ENCODE results near the gene TM2D3.

TM2D3 gene

DNA sequence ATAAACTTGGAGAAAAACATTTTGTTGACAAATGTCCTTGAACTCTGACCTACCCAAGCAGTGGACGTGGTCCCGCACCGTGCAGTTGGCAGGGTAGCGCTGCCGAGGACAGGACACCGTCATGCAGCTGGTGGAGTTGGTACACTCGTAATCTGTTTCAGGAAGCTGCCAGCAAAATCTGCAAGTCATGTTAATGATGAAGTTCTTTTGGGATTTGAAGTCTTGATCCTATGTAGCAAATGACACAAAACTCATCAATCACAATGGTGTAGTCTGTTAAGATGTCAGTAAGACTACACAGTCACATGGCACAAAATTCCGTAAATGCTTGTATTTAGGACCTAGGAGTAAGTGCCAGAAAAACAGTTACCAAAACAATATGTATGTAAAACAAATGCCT lies 5.5 kb downstream of the TM2D3 start:
- H3K9me3 Mint-ChIP-seq, result no peaks in the 10 kb centered on the region
- H3K27me3 Mint-ChIP-seq (ENCODE audit: low read depth), result no peaks in the 10 kb centered on the region
- H3K4me3 Mint-ChIP-seq, result no peak overlapping the region
- no peak overlapping the region for H3K27ac Mint-ChIP-seq
- H3K4me1 Mint-ChIP-seq, result peaks cover 31% of the 10 kb centered on the region
- peaks cover 55% of the 10 kb centered on the region for H3K36me3 Mint-ChIP-seq (ENCODE audit: low read depth)
- TF ChIP-seq, protein P1, sequence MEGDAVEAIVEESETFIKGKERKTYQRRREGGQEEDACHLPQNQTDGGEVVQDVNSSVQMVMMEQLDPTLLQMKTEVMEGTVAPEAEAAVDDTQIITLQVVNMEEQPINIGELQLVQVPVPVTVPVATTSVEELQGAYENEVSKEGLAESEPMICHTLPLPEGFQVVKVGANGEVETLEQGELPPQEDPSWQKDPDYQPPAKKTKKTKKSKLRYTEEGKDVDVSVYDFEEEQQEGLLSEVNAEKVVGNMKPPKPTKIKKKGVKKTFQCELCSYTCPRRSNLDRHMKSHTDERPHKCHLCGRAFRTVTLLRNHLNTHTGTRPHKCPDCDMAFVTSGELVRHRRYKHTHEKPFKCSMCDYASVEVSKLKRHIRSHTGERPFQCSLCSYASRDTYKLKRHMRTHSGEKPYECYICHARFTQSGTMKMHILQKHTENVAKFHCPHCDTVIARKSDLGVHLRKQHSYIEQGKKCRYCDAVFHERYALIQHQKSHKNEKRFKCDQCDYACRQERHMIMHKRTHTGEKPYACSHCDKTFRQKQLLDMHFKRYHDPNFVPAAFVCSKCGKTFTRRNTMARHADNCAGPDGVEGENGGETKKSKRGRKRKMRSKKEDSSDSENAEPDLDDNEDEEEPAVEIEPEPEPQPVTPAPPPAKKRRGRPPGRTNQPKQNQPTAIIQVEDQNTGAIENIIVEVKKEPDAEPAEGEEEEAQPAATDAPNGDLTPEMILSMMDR (IDR thresholded peaks at IDR 0.05; ENCODE audit: unreplicated experiment in 3 of 3), result no peak

DNA sequence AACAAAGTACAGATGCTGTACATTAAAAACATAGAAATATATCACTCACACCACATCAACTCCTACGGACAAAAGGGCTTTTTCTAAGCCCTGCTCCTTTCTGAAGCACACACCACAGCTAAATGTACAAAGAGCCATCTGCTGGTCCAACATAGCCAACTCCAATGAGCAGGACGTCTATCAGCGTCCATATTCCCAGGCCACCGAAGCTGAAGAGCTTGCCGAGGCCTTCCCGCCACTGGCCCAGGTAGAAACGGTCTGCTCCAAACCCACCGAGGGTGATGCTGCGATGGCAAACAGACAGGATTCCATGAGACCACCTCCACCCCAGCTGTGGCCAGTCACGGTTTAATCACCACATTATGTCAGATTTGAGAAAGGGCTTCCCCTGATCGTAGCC lies 9.8 kb downstream of the TM2D3 start:
- TF ChIP-seq, protein P1 (IDR thresholded peaks at IDR 0.05; ENCODE audit: unreplicated experiment in 3 of 3), result peak; percentile 13 to 26 (median 15)
- Mint-ChIP-seq H3K4me1 (peaks cover 16% of the 10 kb centered on the region), H3K27me3 (ENCODE audit: low read depth) (no peaks in the 10 kb centered on the region), H3K27ac (peak overlapping the region; percentile 73 to 86 (median 82)), H3K4me3 (peak overlapping the region in 2 of 3 experiments; percentile 4 to 31), H3K9me3 (no peaks in the 10 kb centered on the region), H3K36me3 (ENCODE audit: low read depth) (peaks cover 66% of the 10 kb centered on the region)

DNA sequence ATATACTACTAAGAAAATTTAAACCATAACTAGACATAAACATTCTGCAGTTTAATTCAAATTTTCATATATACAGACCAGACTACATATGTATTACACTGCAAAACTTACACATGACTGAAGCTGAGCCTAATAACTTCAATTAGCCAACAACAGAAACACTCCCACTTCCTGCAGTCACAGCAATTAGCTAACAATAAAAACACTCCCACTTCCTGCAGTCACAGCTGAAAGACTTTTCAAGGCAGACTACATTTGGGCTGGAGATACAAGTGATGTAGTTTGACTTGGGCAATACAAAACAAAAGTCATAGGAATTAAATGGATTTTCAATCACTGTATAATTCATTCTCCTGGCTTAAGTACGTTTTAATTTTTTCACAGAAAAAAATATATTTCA lies 10.3 kb downstream of the TM2D3 start:
- TF ChIP-seq, protein P1 (IDR thresholded peaks at IDR 0.05; ENCODE audit: unreplicated experiment in 3 of 3), result no peak
- no peaks in the 10 kb centered on the region for H3K27me3 Mint-ChIP-seq (ENCODE audit: low read depth)
- H3K9me3 Mint-ChIP-seq, result no peaks in the 10 kb centered on the region
- peak overlapping the region; percentile 73 to 86 (median 82) for H3K27ac Mint-ChIP-seq
- no peak overlapping the region for H3K4me3 Mint-ChIP-seq
- H3K4me1 Mint-ChIP-seq, result peaks cover 16% of the 10 kb centered on the region
- peaks cover 63% of the 10 kb centered on the region for H3K36me3 Mint-ChIP-seq (ENCODE audit: low read depth)

DNA sequence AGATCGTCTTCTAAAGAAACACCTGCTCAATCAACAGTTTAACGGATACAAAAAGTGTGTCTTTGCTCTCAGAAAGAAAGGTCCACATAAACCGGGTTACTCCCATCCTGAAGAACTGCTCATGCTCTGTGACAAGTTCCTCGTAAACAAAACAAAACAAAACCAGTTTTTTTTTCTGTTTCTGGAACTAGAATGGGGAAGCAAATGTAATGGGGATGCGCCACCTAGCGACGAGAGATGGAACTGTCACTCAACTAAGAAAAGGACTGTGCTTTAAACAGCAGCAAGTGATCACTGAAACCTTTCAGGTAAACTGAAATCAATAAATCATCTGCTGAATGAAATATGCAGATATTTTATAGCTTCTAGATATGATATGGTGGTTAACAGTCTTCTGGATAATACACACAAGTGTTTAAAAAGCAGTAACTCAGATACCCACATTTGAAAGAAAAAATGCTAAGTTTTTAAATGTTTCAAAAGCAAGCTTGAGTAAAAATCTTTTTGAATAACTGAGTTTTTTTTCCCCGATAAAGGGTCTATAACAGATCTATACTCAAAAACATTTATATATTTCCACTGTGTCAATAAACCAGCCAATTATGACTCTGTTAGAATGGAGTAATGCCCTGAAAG lies 10.9 kb downstream of the TM2D3 start:
- Mint-ChIP-seq H3K9me3 (no peaks in the 10 kb centered on the region), H3K36me3 (ENCODE audit: low read depth) (peaks cover 57% of the 10 kb centered on the region), H3K27ac (peak overlapping the region; percentile 24 to 82 (median 56)), H3K4me1 (peaks cover 16% of the 10 kb centered on the region), H3K4me3 (no peak overlapping the region), H3K27me3 (ENCODE audit: low read depth) (no peaks in the 10 kb centered on the region)
- TF ChIP-seq, protein P1 (IDR thresholded peaks at IDR 0.05; ENCODE audit: unreplicated experiment in 3 of 3), result peak; percentile 91 to 94 (median 92)

DNA sequence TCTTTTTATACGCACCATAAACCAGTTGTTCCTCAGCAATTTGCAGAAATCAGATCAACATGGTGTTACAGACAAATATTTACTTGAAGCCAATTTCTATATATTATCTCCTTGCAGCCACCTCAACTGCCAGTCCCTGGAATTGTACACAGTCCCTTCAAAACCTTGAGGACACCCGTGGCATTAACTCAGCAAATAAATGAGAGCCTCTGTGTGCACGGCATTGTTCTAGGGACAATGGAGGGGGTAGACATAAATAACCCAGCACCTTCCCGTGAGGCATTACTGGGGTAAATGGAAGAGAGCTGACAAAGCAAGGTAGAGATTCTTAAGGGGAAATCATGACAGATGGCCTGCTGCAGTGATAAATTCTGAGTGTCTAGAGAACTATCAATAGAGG lies 12.5 kb downstream of the TM2D3 start:
- peaks cover 41% of the 10 kb centered on the region for H3K36me3 Mint-ChIP-seq (ENCODE audit: low read depth)
- H3K9me3 Mint-ChIP-seq, result no peaks in the 10 kb centered on the region
- H3K27me3 Mint-ChIP-seq (ENCODE audit: low read depth), result no peaks in the 10 kb centered on the region
- no peak overlapping the region for H3K27ac Mint-ChIP-seq
- TF ChIP-seq, protein P1 (IDR thresholded peaks at IDR 0.05; ENCODE audit: unreplicated experiment in 3 of 3), result no peak
- peaks cover 16% of the 10 kb centered on the region for H3K4me1 Mint-ChIP-seq
- no peak overlapping the region for H3K4me3 Mint-ChIP-seq

DNA sequence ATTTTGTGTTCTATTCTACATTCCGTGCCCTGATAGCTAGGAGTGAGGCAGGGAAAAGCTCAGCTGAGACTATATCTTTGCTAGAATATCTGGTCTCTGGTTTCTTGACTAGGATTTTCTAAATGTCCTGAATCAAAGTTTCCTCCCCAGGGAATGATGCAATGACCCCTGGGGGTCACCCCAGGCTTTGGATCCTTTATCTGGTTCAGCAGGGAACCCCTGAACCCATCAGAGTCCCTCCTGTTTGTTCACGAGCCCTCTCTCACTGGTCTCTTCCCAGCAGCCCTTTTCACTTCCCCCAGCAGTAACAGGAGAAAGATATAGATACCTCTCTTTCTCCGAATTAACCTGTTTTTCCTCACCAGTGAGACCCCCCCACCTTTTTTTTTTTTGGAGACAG lies 14.3 kb downstream of the TM2D3 start:
- peaks cover 16% of the 10 kb centered on the region for H3K4me1 Mint-ChIP-seq
- TF ChIP-seq, protein P1 (IDR thresholded peaks at IDR 0.05; ENCODE audit: unreplicated experiment in 3 of 3), result no peak

More for the DNA sequence above, 14.3 kb downstream of the TM2D3 start:
- Mint-ChIP-seq H3K36me3 (ENCODE audit: low read depth) (peaks cover 35% of the 10 kb centered on the region), H3K9me3 (no peaks in the 10 kb centered on the region), H3K27me3 (ENCODE audit: low read depth) (no peaks in the 10 kb centered on the region), H3K4me3 (no peak overlapping the region), H3K27ac (no peak overlapping the region)
